Epithelial cell of proximal tubule (primary cell): ENCODE data around the gene MYZAP. TPM values are rescaled to one million over a fixed set of nuclear protein-coding genes. Genes with fewer than 3 reads are reported as not detected.
"Not testable (repeated sequence)": the region's sequence is repeated elsewhere in the genome, so short reads cannot be mapped to it uniquely, and the experiment has no call there.

Experiments used
- DNase-seq: peaks from one replicate; pipeline ENCODE4 v3.0.0-alpha.2; 2011; ENCODE audit warnings: low read depth
- H3K4me3 ChIP-seq: 2 replicates; pipeline ENCODE4 v1.5.1; 2011; ENCODE audit warnings: low read depth, mild to moderate bottlenecking, low read length
- total RNA-seq: library from RNA; depleted of rRNA; stranded (reverse); fragments of >200 nt; gene quantifications from 2 replicates; pipeline ENCODE4 v1.2.3, GENCODE V29; 2015
- TF ChIP-seq, protein P1 (sequence below): conservative IDR thresholded peaks from 2 replicates; pipeline ENCODE4 v1.5.1; 2012; ENCODE audit warnings: low read depth, mild to moderate bottlenecking, low read length

MYZAP gene
- total RNA-seq, 1 donor from 2014 or later, result 0.06 TPM

GRCh38 chr15:57606048-57606447 lies 14.3 kb downstream of the MYZAP start:
- DNase-seq, result no peak
- TF ChIP-seq, protein P1, sequence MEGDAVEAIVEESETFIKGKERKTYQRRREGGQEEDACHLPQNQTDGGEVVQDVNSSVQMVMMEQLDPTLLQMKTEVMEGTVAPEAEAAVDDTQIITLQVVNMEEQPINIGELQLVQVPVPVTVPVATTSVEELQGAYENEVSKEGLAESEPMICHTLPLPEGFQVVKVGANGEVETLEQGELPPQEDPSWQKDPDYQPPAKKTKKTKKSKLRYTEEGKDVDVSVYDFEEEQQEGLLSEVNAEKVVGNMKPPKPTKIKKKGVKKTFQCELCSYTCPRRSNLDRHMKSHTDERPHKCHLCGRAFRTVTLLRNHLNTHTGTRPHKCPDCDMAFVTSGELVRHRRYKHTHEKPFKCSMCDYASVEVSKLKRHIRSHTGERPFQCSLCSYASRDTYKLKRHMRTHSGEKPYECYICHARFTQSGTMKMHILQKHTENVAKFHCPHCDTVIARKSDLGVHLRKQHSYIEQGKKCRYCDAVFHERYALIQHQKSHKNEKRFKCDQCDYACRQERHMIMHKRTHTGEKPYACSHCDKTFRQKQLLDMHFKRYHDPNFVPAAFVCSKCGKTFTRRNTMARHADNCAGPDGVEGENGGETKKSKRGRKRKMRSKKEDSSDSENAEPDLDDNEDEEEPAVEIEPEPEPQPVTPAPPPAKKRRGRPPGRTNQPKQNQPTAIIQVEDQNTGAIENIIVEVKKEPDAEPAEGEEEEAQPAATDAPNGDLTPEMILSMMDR, result no peak

DNA sequence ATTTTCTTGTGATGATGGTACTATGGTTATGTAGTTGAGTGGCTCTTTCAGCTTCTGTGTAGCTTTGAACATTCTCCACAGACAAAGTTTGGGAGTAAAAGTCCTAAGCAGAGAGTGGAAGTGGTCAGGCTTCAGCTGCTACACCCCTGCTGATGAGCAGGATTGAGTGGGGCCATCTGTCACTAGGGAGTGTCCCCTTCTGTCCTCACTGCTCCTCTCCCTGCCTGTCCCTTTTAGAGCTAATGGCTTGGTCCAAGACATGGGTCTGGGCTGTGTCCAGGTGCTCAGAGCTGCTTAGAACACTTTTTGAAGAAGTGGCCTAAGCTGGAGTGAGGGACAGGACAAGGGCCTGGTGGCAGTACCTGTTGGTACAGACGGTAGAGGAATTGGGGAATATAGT lies 15.1 kb downstream of the MYZAP start:
- TF ChIP-seq, protein P1, result no peak
- no peak overlapping the region for H3K4me3 ChIP-seq
- DNase-seq, result no peak

More at GRCh38 chr15:57606048-57606447, 14.3 kb downstream of the MYZAP start:
- no peak overlapping the region for H3K4me3 ChIP-seq

- peak; percentile 46 for DNase-seq
- TF ChIP-seq, protein P1, result peak; percentile 20
- no peak overlapping the region for H3K4me3 ChIP-seq
Observed at GRCh38 chr15:57607570-57608000, 15.9 kb downstream of the MYZAP start.

DNA sequence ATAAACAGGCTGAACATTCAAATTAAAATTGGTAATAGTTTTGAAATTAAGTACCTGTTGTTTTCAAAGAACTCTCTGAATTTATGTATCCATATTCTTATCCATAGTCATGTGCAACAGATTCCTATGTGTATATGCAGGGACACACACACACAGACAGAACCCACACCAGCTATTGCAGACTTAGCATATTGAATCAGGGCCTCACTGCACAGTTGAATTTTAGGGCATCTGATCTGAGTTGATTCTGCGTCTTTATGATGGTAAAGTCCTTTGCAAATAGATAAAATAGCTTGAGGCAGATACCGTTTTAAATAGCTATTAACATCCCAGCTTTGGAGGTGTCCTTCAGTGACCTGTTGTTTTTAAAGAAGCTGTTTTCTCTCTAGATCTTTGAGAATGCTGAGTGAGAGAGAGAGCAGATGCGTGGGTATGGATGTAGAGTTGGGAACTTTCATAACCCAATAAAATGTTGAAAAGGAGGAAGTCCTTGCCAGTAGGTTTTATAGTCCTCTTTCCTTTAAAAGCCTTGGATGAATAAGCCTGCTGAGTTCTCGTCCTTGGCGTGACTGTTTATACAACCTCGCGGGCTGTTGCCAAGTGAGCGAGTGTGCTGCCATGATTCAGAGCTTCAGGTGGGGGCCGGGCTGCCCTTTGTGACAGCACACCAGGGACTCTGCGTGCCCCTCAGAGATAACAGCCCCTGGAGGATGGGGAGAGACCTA lies 18.3 kb downstream of the MYZAP start:
- TF ChIP-seq, protein P1, result no peak
- no peak overlapping the region for H3K4me3 ChIP-seq
- peak; percentile 10 for DNase-seq

DNA sequence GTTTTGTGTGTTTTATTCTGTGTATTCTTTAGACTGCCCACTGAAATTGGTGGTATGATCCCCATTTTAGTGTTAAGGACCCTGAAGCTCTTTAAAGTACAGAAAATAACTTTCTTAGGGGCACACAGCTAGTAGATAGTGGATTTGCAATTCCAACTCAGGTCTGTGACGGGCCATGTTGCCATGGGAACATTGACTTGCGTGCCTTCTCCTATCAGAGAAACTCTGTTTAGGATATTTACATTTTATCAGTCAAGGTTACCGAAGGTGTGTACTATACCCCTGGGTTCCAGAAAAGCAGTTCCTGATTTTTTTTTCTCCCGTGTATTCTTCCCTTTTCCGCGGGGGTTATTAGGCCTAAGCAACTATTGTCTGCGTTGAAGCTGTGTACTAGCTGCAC lies 19.4 kb downstream of the MYZAP start:
- TF ChIP-seq, protein P1, result no peak
- DNase-seq, result no peak
- no peak overlapping the region for H3K4me3 ChIP-seq

- TF ChIP-seq, protein P1, result peak; percentile 68
- no peak overlapping the region for H3K4me3 ChIP-seq
- peak; percentile 20 for DNase-seq
Observed at GRCh38 chr15:57611938-57612337, 20.2 kb downstream of the MYZAP start.

- TF ChIP-seq, protein P1, result no peak
- no peak overlapping the region for H3K4me3 ChIP-seq
- no peak for DNase-seq
Observed at GRCh38 chr15:57614241-57614640, 22.5 kb downstream of the MYZAP start.

DNA sequence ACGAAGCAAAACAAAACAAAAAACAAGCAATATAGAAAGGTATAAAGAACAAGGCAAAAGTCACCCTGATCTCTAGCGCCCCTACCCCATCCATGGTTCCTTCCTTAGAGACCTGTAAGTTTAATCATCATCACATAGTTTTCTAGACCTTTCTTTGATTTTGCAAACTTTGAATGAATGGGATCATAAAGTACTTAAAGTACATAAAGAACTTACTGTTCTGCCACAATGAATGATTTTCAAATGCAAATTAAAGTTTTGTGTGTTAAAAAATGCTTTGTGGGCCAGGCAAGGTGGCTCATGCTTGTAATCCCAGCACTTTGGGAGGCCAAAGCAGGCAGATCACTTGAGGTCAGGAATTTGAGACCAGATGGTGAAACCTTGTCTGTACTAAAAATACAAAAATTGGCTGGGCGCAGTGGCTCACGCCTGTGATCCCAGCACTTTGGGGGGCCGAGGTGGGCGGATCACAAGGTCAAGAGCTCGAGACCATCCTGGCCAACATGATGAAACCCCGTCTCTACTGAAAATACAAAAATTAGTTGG lies 24.3 kb downstream of the MYZAP start:
- not testable (repeated sequence) for DNase-seq, H3K4me3 ChIP-seq
